ENCODE data around the gene SLC35B2.
A peak's percentile ranks its signal among the peaks of the same experiment; 100 is the strongest.

Gene SLC35B2

GRCh38 chr6:44284867-44285266 lies 27.5 kb upstream of the SLC35B2 start:
- H3K4me3 ChIP-seq (ENCODE audit: extremely low read depth, insufficient read depth, low read length, poor library complexity, severe bottlenecking), result no peak overlapping the region
- H3K4me1 ChIP-seq (ENCODE audit: control insufficient read depth, insufficient read depth, low read length, poor library complexity, severe bottlenecking), result no peaks in the 10 kb centered on the region
- 49 to 53% methylated on average over 3 to 4 of the region's 4 CpGs for WGBS, 2 experiments (ENCODE audit: insufficient coverage in 2 of 2)
- H3K27ac ChIP-seq (ENCODE audit: low read depth, low read length, severe bottlenecking), result no peak overlapping the region
- no peaks in the 10 kb centered on the region for H3K36me3 ChIP-seq (ENCODE audit: control insufficient read depth, insufficient read depth, low read length)
- H3K9me3 ChIP-seq (ENCODE audit: control insufficient read depth, low read length), result no peaks in the 10 kb centered on the region

GRCh38 chr6:44284121-44284520 lies 26.8 kb upstream of the SLC35B2 start:
- Histone ChIP-seq H3K4me1 (ENCODE audit: control insufficient read depth, insufficient read depth, low read length, poor library complexity, severe bottlenecking) (no peaks in the 10 kb centered on the region), H3K4me3 (ENCODE audit: extremely low read depth, insufficient read depth, low read length, poor library complexity, severe bottlenecking) (no peak overlapping the region), H3K27ac (ENCODE audit: low read depth, low read length, severe bottlenecking) (no peak overlapping the region), H3K36me3 (ENCODE audit: control insufficient read depth, insufficient read depth, low read length) (no peaks in the 10 kb centered on the region), H3K9me3 (ENCODE audit: control insufficient read depth, low read length) (no peaks in the 10 kb centered on the region)
- WGBS, 2 experiments (ENCODE audit: insufficient coverage in 2 of 2), result 57 to 65% methylated on average over 2 of the region's 2 CpGs

GRCh38 chr6:44278774-44279697 lies 21.7 kb upstream of the SLC35B2 start:
- Histone ChIP-seq H3K4me3 (ENCODE audit: extremely low read depth, insufficient read depth, low read length, poor library complexity, severe bottlenecking) (no peak overlapping the region), H3K4me1 (ENCODE audit: control insufficient read depth, insufficient read depth, low read length, poor library complexity, severe bottlenecking) (no peaks in the 10 kb centered on the region), H3K27ac (ENCODE audit: low read depth, low read length, severe bottlenecking) (no peak overlapping the region), H3K36me3 (ENCODE audit: control insufficient read depth, insufficient read depth, low read length) (no peaks in the 10 kb centered on the region), H3K9me3 (ENCODE audit: control insufficient read depth, low read length) (no peaks in the 10 kb centered on the region)
- 65 to 73% methylated on average over 5 to 6 of the region's 9 CpGs for WGBS, 2 experiments (ENCODE audit: insufficient coverage in 2 of 2)

GRCh38 chr6:44278315-44278714 lies 21.0 kb upstream of the SLC35B2 start:
- no peak overlapping the region for H3K4me3 ChIP-seq (ENCODE audit: extremely low read depth, insufficient read depth, low read length, poor library complexity, severe bottlenecking)
- 0 to 20% methylated on average over 1 of the region's 3 CpGs for WGBS, 2 experiments (ENCODE audit: insufficient coverage in 2 of 2)
- H3K9me3 ChIP-seq (ENCODE audit: control insufficient read depth, low read length), result no peaks in the 10 kb centered on the region
- H3K36me3 ChIP-seq (ENCODE audit: control insufficient read depth, insufficient read depth, low read length), result no peaks in the 10 kb centered on the region
- no peak overlapping the region for H3K27ac ChIP-seq (ENCODE audit: low read depth, low read length, severe bottlenecking)
- no peaks in the 10 kb centered on the region for H3K4me1 ChIP-seq (ENCODE audit: control insufficient read depth, insufficient read depth, low read length, poor library complexity, severe bottlenecking)

GRCh38 chr6:44277763-44278162 lies 20.4 kb upstream of the SLC35B2 start:
- Histone ChIP-seq H3K4me1 (ENCODE audit: control insufficient read depth, insufficient read depth, low read length, poor library complexity, severe bottlenecking) (no peaks in the 10 kb centered on the region), H3K27ac (ENCODE audit: low read depth, low read length, severe bottlenecking) (no peak overlapping the region), H3K9me3 (ENCODE audit: control insufficient read depth, low read length) (no peaks in the 10 kb centered on the region), H3K36me3 (ENCODE audit: control insufficient read depth, insufficient read depth, low read length) (no peaks in the 10 kb centered on the region), H3K4me3 (ENCODE audit: extremely low read depth, insufficient read depth, low read length, poor library complexity, severe bottlenecking) (no peak overlapping the region)
- 80 to 84% methylated on average over 6 to 7 of the region's 7 CpGs for WGBS, 2 experiments (ENCODE audit: insufficient coverage in 2 of 2)

- Histone ChIP-seq H3K36me3 (ENCODE audit: control insufficient read depth, insufficient read depth, low read length) (no peaks in the 10 kb centered on the region), H3K27ac (ENCODE audit: low read depth, low read length, severe bottlenecking) (no peak overlapping the region), H3K4me3 (ENCODE audit: extremely low read depth, insufficient read depth, low read length, poor library complexity, severe bottlenecking) (no peak overlapping the region), H3K4me1 (ENCODE audit: control insufficient read depth, insufficient read depth, low read length, poor library complexity, severe bottlenecking) (no peaks in the 10 kb centered on the region), H3K9me3 (ENCODE audit: control insufficient read depth, low read length) (no peaks in the 10 kb centered on the region)
- WGBS, 2 experiments (ENCODE audit: insufficient coverage in 2 of 2), result 90% methylated on average over 13 to 21 of the region's 23 CpGs
Measured at GRCh38 chr6:44276667-44277640, 19.6 kb upstream of the SLC35B2 start.

- no peak overlapping the region for H3K27ac ChIP-seq (ENCODE audit: low read depth, low read length, severe bottlenecking)
- H3K36me3 ChIP-seq (ENCODE audit: control insufficient read depth, insufficient read depth, low read length), result no peaks in the 10 kb centered on the region
- H3K9me3 ChIP-seq (ENCODE audit: control insufficient read depth, low read length), result no peaks in the 10 kb centered on the region
- 23 to 25% methylated on average over 75 to 87 of the region's 109 CpGs for WGBS, 2 experiments (ENCODE audit: insufficient coverage in 2 of 2)
- peak overlapping the region; percentile 14 for H3K4me3 ChIP-seq (ENCODE audit: extremely low read depth, insufficient read depth, low read length, poor library complexity, severe bottlenecking)
- no peaks in the 10 kb centered on the region for H3K4me1 ChIP-seq (ENCODE audit: control insufficient read depth, insufficient read depth, low read length, poor library complexity, severe bottlenecking)
Measured at GRCh38 chr6:44275749-44276648, 18.7 kb upstream of the SLC35B2 start.

GRCh38 chr6:44275271-44275748 lies 18.0 kb upstream of the SLC35B2 start:
- 95 to 96% methylated on average over 52 to 59 of the region's 59 CpGs for WGBS, 2 experiments (ENCODE audit: insufficient coverage in 2 of 2)
- no peak overlapping the region for H3K27ac ChIP-seq (ENCODE audit: low read depth, low read length, severe bottlenecking)
- H3K9me3 ChIP-seq (ENCODE audit: control insufficient read depth, low read length), result no peaks in the 10 kb centered on the region
- no peaks in the 10 kb centered on the region for H3K36me3 ChIP-seq (ENCODE audit: control insufficient read depth, insufficient read depth, low read length)
- H3K4me3 ChIP-seq (ENCODE audit: extremely low read depth, insufficient read depth, low read length, poor library complexity, severe bottlenecking), result no peak overlapping the region
- no peaks in the 10 kb centered on the region for H3K4me1 ChIP-seq (ENCODE audit: control insufficient read depth, insufficient read depth, low read length, poor library complexity, severe bottlenecking)

- no peaks in the 10 kb centered on the region for H3K36me3 ChIP-seq (ENCODE audit: control insufficient read depth, insufficient read depth, low read length)
- H3K9me3 ChIP-seq (ENCODE audit: control insufficient read depth, low read length), result no peaks in the 10 kb centered on the region
- no peak overlapping the region for H3K4me3 ChIP-seq (ENCODE audit: extremely low read depth, insufficient read depth, low read length, poor library complexity, severe bottlenecking)
- no peak overlapping the region for H3K27ac ChIP-seq (ENCODE audit: low read depth, low read length, severe bottlenecking)
- peaks cover under 1% of the 10 kb centered on the region for H3K4me1 ChIP-seq (ENCODE audit: control insufficient read depth, insufficient read depth, low read length, poor library complexity, severe bottlenecking)
- WGBS, 2 experiments (ENCODE audit: insufficient coverage in 2 of 2), result no CpG with 5 or more reads among the region's 1 CpG
Measured at GRCh38 chr6:44273617-44274016, 16.3 kb upstream of the SLC35B2 start.
